ENCODE measurements around the gene BACH2.
A peak's percentile ranks its signal among the peaks of the same experiment; 100 is the strongest.
"Not testable (repeated sequence)": the region's sequence is repeated elsewhere in the genome, so short reads cannot be mapped to it uniquely, and the experiment has no call there.

Gene BACH2

DNA sequence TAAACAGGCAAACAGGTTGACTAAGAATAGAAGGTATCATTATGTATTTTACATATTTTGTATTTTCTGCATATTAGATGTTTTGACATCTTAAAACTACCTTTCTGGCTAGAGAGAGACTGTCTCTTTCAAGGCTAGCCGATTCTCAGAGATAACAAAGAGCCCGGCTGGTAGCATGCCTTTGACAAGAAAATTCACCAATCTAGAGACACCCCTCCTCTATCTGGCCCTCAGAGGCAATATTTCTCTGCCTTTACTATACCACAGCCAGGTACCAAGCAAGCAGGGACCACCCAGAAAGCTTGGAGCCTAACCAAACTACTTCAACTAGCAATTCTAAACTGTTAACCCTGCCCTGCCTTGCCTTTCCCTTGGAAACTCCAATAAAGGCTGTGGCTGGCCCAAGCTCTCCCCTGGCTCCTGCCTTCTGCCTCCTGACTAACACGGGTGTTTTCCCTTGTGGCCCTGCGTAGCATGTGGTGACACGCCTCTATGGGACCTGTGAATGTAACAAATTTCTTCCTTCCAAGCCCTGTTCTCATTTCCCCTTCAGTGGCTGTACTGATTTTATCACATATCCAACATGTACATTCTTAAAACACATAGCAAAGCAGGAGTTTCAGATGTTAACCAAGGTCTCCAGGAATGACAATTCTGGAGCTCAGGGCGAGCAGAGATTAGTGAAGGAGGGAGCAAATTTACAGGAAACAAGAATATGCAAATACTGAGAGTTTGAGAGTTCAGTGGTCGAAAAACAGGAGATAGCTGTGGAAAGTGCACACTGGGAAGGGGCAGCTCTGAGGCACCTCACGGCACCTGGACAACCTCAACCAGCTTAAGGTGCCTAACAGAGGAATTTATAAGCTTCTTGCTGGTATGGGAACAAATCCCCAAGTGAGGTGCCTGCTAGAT, 120.8 kb downstream of the BACH2 start:
- no peak overlapping the region for H3K4me3 ChIP-seq (ENCODE audit: control insufficient read depth, low read depth, low read length)
- no peak for DNase-seq (ENCODE audit: low read depth)

DNA sequence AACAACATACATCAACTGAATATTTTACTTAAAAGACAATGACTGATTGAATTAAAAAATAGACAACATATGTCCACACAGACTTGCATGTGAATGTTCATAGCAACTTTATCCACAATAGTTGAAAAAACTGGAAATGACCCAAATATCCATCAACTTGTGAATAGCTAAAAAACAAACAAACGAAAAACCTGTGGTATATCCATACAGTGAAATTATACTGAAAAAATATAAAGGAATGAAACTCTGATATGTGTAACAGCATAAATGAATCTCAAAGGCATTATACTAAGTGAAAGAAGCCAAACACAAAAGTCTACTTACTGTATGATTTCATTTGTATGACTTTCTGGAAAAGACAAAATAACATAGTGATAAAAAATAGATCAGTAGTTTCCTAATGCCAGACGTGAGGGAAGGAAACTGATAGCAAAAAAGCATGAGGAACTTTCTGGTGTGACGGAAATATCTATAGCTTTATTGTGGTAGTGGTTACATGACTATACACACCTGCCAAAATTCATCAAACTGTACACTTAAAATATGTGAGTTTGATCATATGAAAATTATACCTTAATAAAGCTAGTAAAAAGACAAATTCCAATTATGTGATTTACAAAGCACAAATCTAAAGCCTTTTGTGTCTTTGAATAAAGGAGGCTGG, 123.2 kb downstream of the BACH2 start:
- TF ChIP-seq, protein P1, sequence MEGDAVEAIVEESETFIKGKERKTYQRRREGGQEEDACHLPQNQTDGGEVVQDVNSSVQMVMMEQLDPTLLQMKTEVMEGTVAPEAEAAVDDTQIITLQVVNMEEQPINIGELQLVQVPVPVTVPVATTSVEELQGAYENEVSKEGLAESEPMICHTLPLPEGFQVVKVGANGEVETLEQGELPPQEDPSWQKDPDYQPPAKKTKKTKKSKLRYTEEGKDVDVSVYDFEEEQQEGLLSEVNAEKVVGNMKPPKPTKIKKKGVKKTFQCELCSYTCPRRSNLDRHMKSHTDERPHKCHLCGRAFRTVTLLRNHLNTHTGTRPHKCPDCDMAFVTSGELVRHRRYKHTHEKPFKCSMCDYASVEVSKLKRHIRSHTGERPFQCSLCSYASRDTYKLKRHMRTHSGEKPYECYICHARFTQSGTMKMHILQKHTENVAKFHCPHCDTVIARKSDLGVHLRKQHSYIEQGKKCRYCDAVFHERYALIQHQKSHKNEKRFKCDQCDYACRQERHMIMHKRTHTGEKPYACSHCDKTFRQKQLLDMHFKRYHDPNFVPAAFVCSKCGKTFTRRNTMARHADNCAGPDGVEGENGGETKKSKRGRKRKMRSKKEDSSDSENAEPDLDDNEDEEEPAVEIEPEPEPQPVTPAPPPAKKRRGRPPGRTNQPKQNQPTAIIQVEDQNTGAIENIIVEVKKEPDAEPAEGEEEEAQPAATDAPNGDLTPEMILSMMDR (conservative IDR thresholded peaks at IDR 0.05; ENCODE audit: control insufficient read depth, insufficient read depth, low read depth, low read length), result no peak
- no peak overlapping the region for H3K4me3 ChIP-seq (ENCODE audit: control insufficient read depth, low read depth, low read length)

More for the DNA sequence above, 120.8 kb downstream of the BACH2 start:
- TF ChIP-seq, protein P1 (conservative IDR thresholded peaks at IDR 0.05; ENCODE audit: control insufficient read depth, insufficient read depth, low read depth, low read length), result no peak

GRCh38 chr6:90170601-90171000, 126.0 kb downstream of the BACH2 start:
- H3K4me3 ChIP-seq (ENCODE audit: control insufficient read depth, low read depth, low read length), result no peak overlapping the region
- TF ChIP-seq, protein P1 (conservative IDR thresholded peaks at IDR 0.05; ENCODE audit: control insufficient read depth, insufficient read depth, low read depth, low read length), result no peak
- no peak for DNase-seq (ENCODE audit: low read depth)

More for the DNA sequence above, 123.2 kb downstream of the BACH2 start:
- DNase-seq (ENCODE audit: low read depth), result no peak

- no peak for DNase-seq (ENCODE audit: low read depth)
- TF ChIP-seq, protein P1 (conservative IDR thresholded peaks at IDR 0.05; ENCODE audit: control insufficient read depth, insufficient read depth, low read depth, low read length), result no peak
- no peak overlapping the region for H3K4me3 ChIP-seq (ENCODE audit: control insufficient read depth, low read depth, low read length)
These were observed 127.3 kb downstream of the BACH2 start for GRCh38 chr6:90169374-90169773.

- no peak overlapping the region for H3K4me3 ChIP-seq (ENCODE audit: control insufficient read depth, low read depth, low read length)
- TF ChIP-seq, protein P1 (conservative IDR thresholded peaks at IDR 0.05; ENCODE audit: control insufficient read depth, insufficient read depth, low read depth, low read length), result no peak
- DNase-seq (ENCODE audit: low read depth), result peak; percentile 54
These were observed 127.9 kb downstream of the BACH2 start for GRCh38 chr6:90168693-90169131.

GRCh38 chr6:90167514-90168379, 128.9 kb downstream of the BACH2 start:
- TF ChIP-seq, protein P1 (conservative IDR thresholded peaks at IDR 0.05; ENCODE audit: control insufficient read depth, insufficient read depth, low read depth, low read length), result no peak
- no peak for DNase-seq (ENCODE audit: low read depth)
- no peak overlapping the region for H3K4me3 ChIP-seq (ENCODE audit: control insufficient read depth, low read depth, low read length)

- H3K4me3 ChIP-seq (ENCODE audit: control insufficient read depth, low read depth, low read length); DNase-seq (ENCODE audit: low read depth): not testable (repeated sequence)
These were observed 130.3 kb downstream of the BACH2 start for GRCh38 chr6:90166155-90166924.
